Endothelial cell (in vitro differentiated cells): ENCODE results near the gene KLHL21. TPM values are rescaled to one million over a fixed set of nuclear protein-coding genes. Genes with fewer than 3 reads are reported as not detected.

Experiments used
- DNase-seq: peaks from one replicate; pipeline ENCODE4 v3.0.0; 2021; ENCODE audit warnings: low spot score
- H3K27ac Mint-ChIP-seq: one replicate; pipeline ENCODE4 v1.8.0; 2021; ENCODE audit warnings: mixed read lengths, inconsistent platforms; ENCODE audit not compliant: unreplicated experiment
- H3K27me3 Mint-ChIP-seq: one replicate; pipeline ENCODE4 v1.8.0; 2021; ENCODE audit warnings: mild to moderate bottlenecking, moderate library complexity, mixed read lengths, inconsistent platforms; ENCODE audit not compliant: unreplicated experiment
- H3K36me3 Mint-ChIP-seq: one replicate; pipeline ENCODE4 v1.8.0; 2021; ENCODE audit warnings: mild to moderate bottlenecking, low read depth, mixed read lengths, inconsistent platforms; ENCODE audit not compliant: unreplicated experiment
- H3K4me1 Mint-ChIP-seq: one replicate; pipeline ENCODE4 v1.8.0; 2021; ENCODE audit warnings: mild to moderate bottlenecking, mixed read lengths, inconsistent platforms; ENCODE audit not compliant: unreplicated experiment
- H3K4me3 Mint-ChIP-seq: one replicate; pipeline ENCODE4 v1.8.0; 2021; ENCODE audit warnings: mild to moderate bottlenecking, mixed read lengths, inconsistent platforms; ENCODE audit not compliant: unreplicated experiment
- H3K9me3 Mint-ChIP-seq: one replicate; pipeline ENCODE4 v1.8.0; 2021; ENCODE audit warnings: mixed read lengths, inconsistent platforms; ENCODE audit not compliant: unreplicated experiment
- total RNA-seq: library from RNA; stranded (reverse); fragmentation: NEBNext Ultra II Directional; extraction: Animal tissue kit (Norgen Biotek cat#: 25700); gene quantifications from one replicate; pipeline ENCODE4 v1.2.1, GENCODE V29; 2021; ENCODE audit not compliant: unreplicated experiment
- TF ChIP-seq, protein P1 (sequence below): fragments of 200-600 bp; sonication (generic); IDR thresholded peaks from one replicate; pipeline ENCODE4 v1.5.0; 2021; ENCODE audit warnings: antibody characterized with exemption; ENCODE audit not compliant: unreplicated experiment

The KLHL21 gene
- total RNA-seq, 1 donor from 2014 or later = 5.0 TPM

DNA sequence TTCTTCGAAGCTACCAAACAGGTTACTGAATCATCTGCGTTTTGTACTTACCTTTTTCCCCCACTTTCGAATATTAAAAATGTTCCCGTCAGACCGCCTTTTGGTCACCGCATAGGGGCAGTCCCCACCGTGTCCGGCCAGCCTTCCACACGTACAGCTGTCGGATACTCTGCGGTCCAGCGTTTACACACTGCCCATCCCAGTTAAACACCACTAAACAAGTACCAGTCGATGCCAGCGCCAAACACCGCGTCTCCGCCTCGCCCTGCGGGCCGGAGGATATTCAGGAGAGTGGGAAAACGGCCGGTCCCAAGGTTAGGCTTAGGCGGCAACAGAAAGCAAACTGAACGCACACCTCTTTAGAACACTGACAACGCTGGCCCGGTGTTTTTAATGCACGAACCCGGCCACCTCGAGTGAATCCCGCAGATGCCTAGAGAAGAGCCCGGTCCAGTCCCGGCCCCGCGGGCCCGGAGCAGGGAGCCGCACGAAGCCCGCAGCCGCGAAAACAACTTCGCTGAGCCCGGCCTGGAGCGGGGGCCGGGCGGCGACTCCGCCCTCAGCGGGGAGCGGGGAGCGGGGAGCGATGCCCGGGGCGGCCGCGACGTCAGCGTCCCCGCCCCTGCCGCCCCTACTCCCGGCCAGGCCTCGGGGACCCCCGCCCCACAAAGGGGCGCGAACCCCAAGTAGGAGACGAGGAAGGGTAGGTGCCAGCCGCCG lies 10.1 kb upstream of the KLHL21 start:
- DNase-seq = peak; percentile 36
- Mint-ChIP-seq H3K27ac (peak overlapping the region; percentile 40), H3K27me3 (peaks cover 6% of the 10 kb centered on the region), H3K36me3 (peaks cover 6% of the 10 kb centered on the region), H3K4me3 (peak overlapping the region; percentile 94), H3K9me3 (no peaks in the 10 kb centered on the region), H3K4me1 (peaks cover 12% of the 10 kb centered on the region)
- TF ChIP-seq, protein P1, sequence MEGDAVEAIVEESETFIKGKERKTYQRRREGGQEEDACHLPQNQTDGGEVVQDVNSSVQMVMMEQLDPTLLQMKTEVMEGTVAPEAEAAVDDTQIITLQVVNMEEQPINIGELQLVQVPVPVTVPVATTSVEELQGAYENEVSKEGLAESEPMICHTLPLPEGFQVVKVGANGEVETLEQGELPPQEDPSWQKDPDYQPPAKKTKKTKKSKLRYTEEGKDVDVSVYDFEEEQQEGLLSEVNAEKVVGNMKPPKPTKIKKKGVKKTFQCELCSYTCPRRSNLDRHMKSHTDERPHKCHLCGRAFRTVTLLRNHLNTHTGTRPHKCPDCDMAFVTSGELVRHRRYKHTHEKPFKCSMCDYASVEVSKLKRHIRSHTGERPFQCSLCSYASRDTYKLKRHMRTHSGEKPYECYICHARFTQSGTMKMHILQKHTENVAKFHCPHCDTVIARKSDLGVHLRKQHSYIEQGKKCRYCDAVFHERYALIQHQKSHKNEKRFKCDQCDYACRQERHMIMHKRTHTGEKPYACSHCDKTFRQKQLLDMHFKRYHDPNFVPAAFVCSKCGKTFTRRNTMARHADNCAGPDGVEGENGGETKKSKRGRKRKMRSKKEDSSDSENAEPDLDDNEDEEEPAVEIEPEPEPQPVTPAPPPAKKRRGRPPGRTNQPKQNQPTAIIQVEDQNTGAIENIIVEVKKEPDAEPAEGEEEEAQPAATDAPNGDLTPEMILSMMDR = no peak

DNA sequence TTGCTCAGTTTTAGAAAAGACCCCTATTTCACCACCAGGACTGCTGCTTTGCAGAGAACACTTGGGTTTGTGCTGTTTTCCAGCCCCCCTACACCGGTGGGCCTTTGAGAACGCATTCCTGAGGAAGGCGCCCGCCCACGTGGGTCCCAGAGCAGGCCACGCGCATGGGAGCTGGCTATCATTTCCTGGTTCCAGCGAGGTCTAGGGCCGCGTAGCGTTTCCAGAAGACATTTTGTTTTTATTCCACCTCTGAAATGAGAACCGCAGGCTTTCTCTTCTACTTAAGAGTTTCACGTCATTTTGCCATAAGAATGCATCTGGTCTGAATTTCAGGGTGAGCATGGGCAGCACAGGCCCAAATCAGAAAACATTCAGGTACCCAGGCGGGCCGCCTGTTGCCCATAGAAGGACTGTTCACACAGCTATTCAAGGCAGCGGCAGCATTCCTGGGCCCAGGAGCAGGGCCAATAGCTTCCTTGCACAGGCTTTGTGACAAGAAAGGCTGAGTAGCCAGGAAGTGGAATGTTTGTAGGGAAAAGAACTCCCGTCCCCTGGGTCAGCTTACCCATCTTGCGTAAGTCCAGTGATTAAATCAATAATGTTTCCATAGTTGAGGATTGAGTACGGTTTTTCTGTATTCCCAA lies 1.4 kb upstream of the KLHL21 start:
- H3K4me1 Mint-ChIP-seq = peaks cover 18% of the 10 kb centered on the region
- H3K9me3 Mint-ChIP-seq = no peaks in the 10 kb centered on the region
- peaks cover 11% of the 10 kb centered on the region for H3K27me3 Mint-ChIP-seq
- peak overlapping the region; percentile 81 for H3K4me3 Mint-ChIP-seq
- DNase-seq = peak; percentile 56
- H3K36me3 Mint-ChIP-seq = no peaks in the 10 kb centered on the region
- TF ChIP-seq, protein P1 = no peak
- H3K27ac Mint-ChIP-seq = peak overlapping the region; percentile 96

DNA sequence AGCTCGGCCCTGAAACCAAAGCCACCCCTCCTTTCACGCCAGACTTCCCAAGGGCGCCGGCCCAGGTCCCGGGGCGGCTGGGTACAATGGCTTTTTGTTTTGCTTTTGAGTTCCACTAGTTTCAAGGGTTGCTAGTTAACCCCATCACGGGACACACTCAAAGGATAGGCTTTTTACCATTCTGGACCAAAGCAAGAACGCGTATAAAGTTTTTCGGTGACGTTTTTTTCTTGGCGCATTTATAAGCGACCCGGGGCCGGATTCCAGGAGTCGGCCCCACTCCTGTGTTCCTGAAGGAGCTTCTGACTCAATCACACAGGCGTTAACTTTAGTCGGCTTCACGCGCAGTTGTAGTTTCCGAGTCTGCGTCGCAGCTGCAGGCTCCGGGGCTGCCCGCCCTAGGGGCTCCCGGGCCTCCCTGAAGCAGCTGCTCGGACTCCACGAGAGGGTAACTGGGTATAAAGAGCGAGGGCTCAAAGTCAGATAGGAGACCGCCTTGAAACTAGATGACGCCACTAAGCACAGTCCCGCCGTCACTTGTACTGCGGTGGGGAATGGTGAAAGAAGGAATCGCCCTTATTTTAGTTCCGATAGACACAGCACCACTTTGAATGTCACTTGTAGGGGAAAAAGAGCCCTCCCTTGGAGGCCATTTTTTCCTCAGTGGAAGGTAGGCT lies 707 bp upstream of the KLHL21 start:
- peak overlapping the region; percentile 96 for H3K27ac Mint-ChIP-seq
- peak overlapping the region; percentile 81 for H3K4me3 Mint-ChIP-seq
- peak; percentile 54 for DNase-seq
- H3K27me3 Mint-ChIP-seq = peaks cover 11% of the 10 kb centered on the region
- no peaks in the 10 kb centered on the region for H3K36me3 Mint-ChIP-seq
- TF ChIP-seq, protein P1 = no peak
- H3K4me1 Mint-ChIP-seq = peaks cover 18% of the 10 kb centered on the region
- no peaks in the 10 kb centered on the region for H3K9me3 Mint-ChIP-seq

DNA sequence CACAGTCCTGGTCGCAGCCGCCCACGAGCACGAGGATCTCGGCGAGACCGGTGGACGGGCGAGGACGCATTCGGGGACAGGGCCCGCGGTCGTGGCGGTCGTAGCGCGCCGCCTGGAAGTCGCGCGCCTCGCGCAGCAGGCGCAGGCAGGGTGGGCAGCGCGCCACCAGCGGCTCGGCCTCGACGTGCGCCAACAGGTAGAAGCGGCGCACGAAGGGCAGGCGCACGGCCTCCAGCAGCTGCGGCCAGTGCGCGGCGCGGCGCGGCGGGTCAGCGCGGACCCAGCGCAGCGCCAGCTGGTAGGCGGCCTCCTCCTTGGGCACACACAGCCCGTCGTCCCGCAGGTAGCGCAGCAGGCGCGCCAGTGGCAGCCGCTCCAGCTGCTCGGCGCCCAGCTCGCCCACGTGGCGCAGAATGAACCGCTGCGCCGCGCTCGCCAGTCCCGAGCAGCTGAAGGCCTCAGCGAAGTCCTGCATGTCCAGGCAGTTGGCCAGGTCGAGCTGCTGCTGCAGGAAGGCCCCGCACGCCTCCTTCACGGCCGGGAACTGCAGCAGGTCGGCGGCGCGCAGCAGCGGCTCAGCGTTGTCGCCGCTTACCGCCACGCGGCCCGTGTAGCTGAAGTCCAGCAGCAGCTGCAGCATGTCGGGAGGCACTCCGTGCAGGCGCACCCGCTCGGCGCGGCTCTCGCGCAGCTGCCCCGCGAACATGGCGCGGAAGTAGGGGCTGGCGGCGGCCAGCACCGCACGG lies 573 bp downstream of the KLHL21 start:
- Mint-ChIP-seq H3K9me3 (no peaks in the 10 kb centered on the region), H3K27me3 (peaks cover 11% of the 10 kb centered on the region), H3K4me3 (peak overlapping the region; percentile 88), H3K27ac (no peak overlapping the region), H3K36me3 (no peaks in the 10 kb centered on the region), H3K4me1 (peaks cover 18% of the 10 kb centered on the region)
- DNase-seq = no peak
- TF ChIP-seq, protein P1 = no peak
